ENCODE measurements around the gene SMARCE1. TPM values are rescaled to one million over a fixed set of nuclear protein-coding genes. Genes with fewer than 3 reads are reported as not detected.

Gene SMARCE1
- total and polyA plus RNA-seq, 2 of the 4 experiments (the other 2 are of a cell fraction): 66.2 to 119 TPM

DNA sequence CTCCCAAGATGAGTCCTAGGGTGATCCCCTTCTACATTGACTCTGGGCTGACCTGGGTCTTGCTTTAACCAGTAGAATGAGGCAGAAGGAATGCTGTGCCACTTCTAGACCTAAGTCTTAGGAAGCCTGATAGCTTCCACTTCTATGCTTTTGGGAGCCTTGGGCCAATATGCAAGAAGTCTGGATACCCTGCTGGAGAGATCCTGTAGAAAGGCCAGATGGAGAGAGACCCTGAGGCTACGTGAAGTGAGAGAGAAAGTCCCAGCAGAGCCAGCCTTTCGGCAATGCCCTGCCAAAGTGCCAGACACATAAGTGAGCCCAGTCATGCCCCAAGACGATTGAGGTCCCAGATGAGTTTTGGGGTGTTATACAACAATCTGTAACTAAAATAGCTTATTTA, 15.6 kb upstream of the SMARCE1 start:
- Histone ChIP-seq H3K56ac (ENCODE audit: extremely low read depth, insufficient read depth, low read length) (no peak overlapping the region), H3K4me1 (ENCODE audit: control insufficient read depth, insufficient read depth, low read length) (no peaks in the 10 kb centered on the region), H4K8ac (ENCODE audit: low read depth in 2 of 2, low read length in 2 of 2) (no peak overlapping the region), H2AK9ac (replicated peaks; ENCODE audit: low read depth, low read length, poor library complexity) (no peak overlapping the region), H3K4ac (ENCODE audit: low read depth, low read length) (no peak overlapping the region), H3K23ac (ENCODE audit: low read depth, low read length) (no peak overlapping the region), H2BK15ac (ENCODE audit: low read depth, low read length) (no peak overlapping the region), H3K9me1 (ENCODE audit: insufficient read depth, low read length) (no peaks in the 10 kb centered on the region), H3K27me3 (ENCODE audit: control insufficient read depth, insufficient read depth, low read length) (peaks cover 48% of the 10 kb centered on the region), H3K9me3 (ENCODE audit: control insufficient read depth, insufficient read depth, low read length) (peaks cover 4% of the 10 kb centered on the region; the same call in 1 of the 2 replicates), H4K20me1 (ENCODE audit: insufficient read depth, low read length) (no peaks in the 10 kb centered on the region), H3K18ac (ENCODE audit: low read depth, low read length) (no peak overlapping the region), H3K27ac (ENCODE audit: insufficient read depth, low read length) (no peak overlapping the region), H3K36me3 (ENCODE audit: control insufficient read depth, insufficient read depth, low read length) (no peaks in the 10 kb centered on the region), H3K4me3 (ENCODE audit: insufficient read depth, low read depth, low read length) (no peak overlapping the region), H4K5ac (ENCODE audit: low read depth, low read length) (no peak overlapping the region), H2AFZ (replicated peaks; ENCODE audit: low read length, poor library complexity) (no peak overlapping the region), H3K14ac (replicated peaks; ENCODE audit: low read depth, low read length) (no peak overlapping the region), H3K9ac (ENCODE audit: low read depth, low read length) (no peak overlapping the region), H4K91ac (ENCODE audit: insufficient read depth, low read depth, low read length) (no peak overlapping the region), H2BK120ac (ENCODE audit: low read depth, low read length) (no peak overlapping the region), H2BK20ac (ENCODE audit: low read depth, low read length) (no peak overlapping the region), H3K4me2 (ENCODE audit: low read depth, low read length) (no peak overlapping the region), H2BK5ac (ENCODE audit: low read depth, low read length, poor library complexity, severe bottlenecking) (no peak overlapping the region), H2AK5ac (ENCODE audit: low read depth, low read length) (no peak overlapping the region), H3K79me1 (ENCODE audit: low read depth in 1 of 2, low read length in 2 of 2) (no peaks in the 10 kb centered on the region)
- dilution Hi-C loops (cut with HindIII; ENCODE audit: low sequenced_read_pairs, unreplicated experiment) (no loop called here), in situ Hi-C loops (cut with MboI; ENCODE audit: low sequenced_read_pairs) (no loop called here), intact Hi-C loops (cut with micrococcal nuclease) (no loop called here)
- no CpG with 5 or more reads among the region's 3 CpGs for WGBS, 2 experiments (ENCODE audit: extremely low coverage in 2 of 2, insufficient read length in 1 of 2)
- no peak for TF ChIP-seq RCOR1 (IDR thresholded peaks at IDR 0.05; ENCODE audit: insufficient replicate concordance, low read length)
- TF ChIP-seq BHLHE40 (IDR thresholded peaks at IDR 0.05; ENCODE audit: low read depth, low read length): no peak
- TF ChIP-seq, protein P1, sequence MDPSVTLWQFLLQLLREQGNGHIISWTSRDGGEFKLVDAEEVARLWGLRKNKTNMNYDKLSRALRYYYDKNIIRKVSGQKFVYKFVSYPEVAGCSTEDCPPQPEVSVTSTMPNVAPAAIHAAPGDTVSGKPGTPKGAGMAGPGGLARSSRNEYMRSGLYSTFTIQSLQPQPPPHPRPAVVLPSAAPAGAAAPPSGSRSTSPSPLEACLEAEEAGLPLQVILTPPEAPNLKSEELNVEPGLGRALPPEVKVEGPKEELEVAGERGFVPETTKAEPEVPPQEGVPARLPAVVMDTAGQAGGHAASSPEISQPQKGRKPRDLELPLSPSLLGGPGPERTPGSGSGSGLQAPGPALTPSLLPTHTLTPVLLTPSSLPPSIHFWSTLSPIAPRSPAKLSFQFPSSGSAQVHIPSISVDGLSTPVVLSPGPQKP (IDR thresholded peaks at IDR 0.05; ENCODE audit: borderline replicate concordance, low read depth, low read length): no peak
- no peak for TF ChIP-seq FOS (IDR thresholded peaks at IDR 0.05; ENCODE audit: low read depth, low read length)
- TF ChIP-seq CEBPB (IDR thresholded peaks at IDR 0.05; ENCODE audit: low read depth, low read length): no peak
- no peak for TF ChIP-seq RAD21 (IDR thresholded peaks at IDR 0.05; ENCODE audit: low read length)
- no peak for TF ChIP-seq MAFK (IDR thresholded peaks at IDR 0.05; ENCODE audit: low read depth, low read length)
- TF ChIP-seq RFX5 (IDR thresholded peaks at IDR 0.05; ENCODE audit: low read depth, low read length): no peak
- DNase-seq (no peak), ATAC-seq (ENCODE audit: low read depth) (no peak)
- POLR2A ChIA-PET (ENCODE audit: unreplicated experiment): no interaction called here
- CTCF ChIA-PET: no interaction called here
- BruUV-seq (replicated peaks): no TSS peak

Measured in IMR-90 (cell line).